IPS-15b (cell line): ENCODE data around the gene KAT6B.

ENCODE experiments used
- H3K27me3 ChIP-seq: one replicate; pipeline ENCODE4 v1.6.1; 2013; ENCODE audit warnings: low read length; ENCODE audit not compliant: control insufficient read depth, insufficient read depth
- H3K36me3 ChIP-seq: one replicate; pipeline ENCODE4 v1.6.1; 2013; ENCODE audit warnings: low read length; ENCODE audit not compliant: control insufficient read depth, insufficient read depth
- H3K4me1 ChIP-seq: one replicate; pipeline ENCODE4 v1.6.1; 2013; ENCODE audit warnings: mild to moderate bottlenecking, low read length; ENCODE audit not compliant: control insufficient read depth, insufficient read depth
- H3K4me3 ChIP-seq: one replicate; pipeline ENCODE4 v1.5.1; 2013; ENCODE audit warnings: low read depth, low read length
- H3K9ac ChIP-seq: one replicate; pipeline ENCODE4 v1.6.1; 2013; ENCODE audit warnings: low read depth, mild to moderate bottlenecking, low read length
- H3K9me3 ChIP-seq: one replicate; pipeline ENCODE4 v1.6.1; 2013; ENCODE audit warnings: mild to moderate bottlenecking, low read length; ENCODE audit not compliant: control insufficient read depth, insufficient read depth

Gene KAT6B

DNA sequence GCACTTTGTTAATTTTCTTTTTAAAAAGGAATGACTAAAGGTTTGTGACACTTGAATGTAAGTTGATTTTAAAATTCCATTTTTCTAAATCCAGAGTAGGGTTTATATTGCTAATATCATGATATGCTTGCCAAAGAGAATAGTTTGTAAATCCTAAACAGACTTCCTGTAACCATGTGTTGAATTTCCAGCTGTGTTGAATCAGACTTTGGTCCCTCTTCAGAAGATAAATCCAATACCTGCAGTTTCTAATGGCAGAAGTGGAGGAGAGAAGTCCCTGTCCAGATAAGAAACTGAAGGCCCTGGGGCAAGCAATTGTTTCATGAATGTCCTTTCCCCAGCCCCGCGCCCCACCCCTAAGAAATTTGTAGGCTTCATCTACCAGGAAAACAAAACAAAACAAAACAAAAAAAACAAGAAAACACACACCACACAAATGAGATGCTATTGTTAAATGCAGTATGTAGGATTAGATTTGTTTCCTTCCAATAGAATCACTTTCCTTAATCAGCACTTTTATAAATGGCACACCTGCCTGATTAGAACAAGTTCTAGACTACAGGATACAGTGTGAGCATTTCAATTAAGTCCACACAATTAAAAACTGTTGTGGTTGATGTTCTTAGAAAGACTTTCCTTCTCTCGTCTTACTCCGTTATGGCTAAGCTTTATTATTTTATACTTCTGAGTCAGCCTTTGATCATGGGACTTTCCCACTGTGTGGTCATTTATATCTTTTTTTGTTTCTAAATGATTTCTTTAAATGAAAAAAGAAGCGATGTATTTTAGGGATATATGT, 122.8 kb downstream of the KAT6B start:
- Histone ChIP-seq H3K9me3 (no peaks in the 10 kb centered on the region), H3K4me3 (no peak overlapping the region), H3K36me3 (no peaks in the 10 kb centered on the region), H3K27me3 (no peaks in the 10 kb centered on the region), H3K4me1 (peaks cover under 1% of the 10 kb centered on the region), H3K9ac (no peak overlapping the region)

DNA sequence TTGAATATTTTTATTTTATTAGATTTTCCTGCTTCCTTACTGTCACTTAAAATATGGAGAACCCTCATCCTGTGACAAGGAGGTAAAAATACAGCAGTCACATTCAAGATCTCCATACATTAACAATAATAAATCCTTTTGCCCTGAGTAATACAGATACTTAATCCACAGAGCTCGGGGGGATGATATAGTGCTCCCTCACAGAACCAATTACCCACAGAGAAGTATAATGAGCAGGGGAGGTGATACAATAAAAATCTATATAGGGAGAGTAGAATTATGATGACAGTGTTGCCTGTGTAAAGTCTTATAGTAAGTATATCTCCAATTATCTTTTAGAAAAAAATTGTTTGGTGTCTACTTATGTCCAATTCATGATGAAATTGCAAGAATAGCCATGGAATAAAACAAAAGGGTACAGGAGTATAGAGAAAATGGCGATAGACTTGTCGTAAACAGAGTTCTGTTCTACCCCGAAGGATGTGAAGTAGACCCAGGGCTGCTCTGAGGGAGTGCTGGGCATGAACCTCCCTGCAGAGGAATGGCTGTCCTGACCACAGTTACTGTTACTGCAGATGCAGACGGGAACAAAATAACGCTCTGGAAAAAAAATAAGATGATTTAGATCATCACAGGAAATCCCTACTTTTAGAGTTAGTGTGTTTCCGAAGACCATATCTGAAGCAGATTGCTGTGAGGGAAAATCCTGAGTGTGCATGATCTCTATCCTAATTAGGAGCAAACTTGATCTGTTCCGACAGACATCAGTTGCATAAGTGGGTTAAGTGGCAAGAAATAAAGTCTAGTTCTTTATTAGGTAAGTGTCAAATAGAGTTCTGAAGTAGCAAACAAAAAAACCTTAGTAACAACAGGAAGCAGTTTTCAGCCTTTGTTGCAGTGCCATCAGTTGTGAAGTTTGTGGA, 123.7 kb downstream of the KAT6B start:
- H3K9ac ChIP-seq: no peak overlapping the region
- H3K36me3 ChIP-seq: no peaks in the 10 kb centered on the region
- no peaks in the 10 kb centered on the region for H3K9me3 ChIP-seq
- no peak overlapping the region for H3K4me3 ChIP-seq
- no peaks in the 10 kb centered on the region for H3K4me1 ChIP-seq
- no peaks in the 10 kb centered on the region for H3K27me3 ChIP-seq

DNA sequence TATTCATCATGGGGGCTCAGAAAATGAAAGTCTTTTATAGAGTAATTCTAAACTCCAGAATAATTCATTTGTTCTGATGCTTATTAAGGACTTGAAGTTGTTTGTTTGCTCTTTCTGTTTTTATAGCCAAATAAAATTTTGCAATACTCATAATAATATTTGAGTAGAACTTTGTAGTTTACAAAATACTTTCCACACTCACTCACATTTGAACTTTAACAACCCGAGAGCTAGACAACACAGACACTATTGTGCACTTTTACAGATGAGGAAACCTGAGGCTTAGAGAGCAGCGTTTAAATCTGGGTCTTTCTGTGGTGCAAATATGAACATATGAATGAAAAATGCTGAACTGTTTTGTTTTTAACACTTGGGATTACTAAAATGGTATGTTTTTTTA, 126.8 kb downstream of the KAT6B start:
- H3K36me3 ChIP-seq: no peaks in the 10 kb centered on the region
- H3K4me3 ChIP-seq: no peak overlapping the region
- H3K4me1 ChIP-seq: no peaks in the 10 kb centered on the region
- H3K9me3 ChIP-seq: no peaks in the 10 kb centered on the region
- no peaks in the 10 kb centered on the region for H3K27me3 ChIP-seq
- H3K9ac ChIP-seq: no peak overlapping the region

DNA sequence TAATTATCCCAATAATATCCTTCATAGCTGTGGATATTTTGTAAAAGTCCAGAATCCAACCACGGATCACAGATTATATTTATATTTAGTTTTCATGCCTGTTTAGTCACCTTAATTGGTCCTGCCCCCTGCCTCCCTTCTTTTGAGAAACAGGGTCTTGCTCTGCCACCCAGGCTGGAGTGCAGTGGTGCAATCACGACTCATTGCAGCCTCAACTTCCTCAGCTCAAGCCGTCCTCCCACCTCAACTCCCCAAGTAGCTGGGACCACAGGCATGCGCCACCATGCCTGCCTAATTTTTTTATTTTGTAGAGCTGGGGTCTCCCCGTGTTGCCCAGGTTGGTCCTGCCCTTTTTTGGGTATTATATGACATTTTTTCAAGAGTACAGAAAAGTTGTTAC, 129.4 kb downstream of the KAT6B start:
- no peaks in the 10 kb centered on the region for H3K9me3 ChIP-seq
- no peaks in the 10 kb centered on the region for H3K27me3 ChIP-seq
- H3K36me3 ChIP-seq: no peaks in the 10 kb centered on the region

DNA sequence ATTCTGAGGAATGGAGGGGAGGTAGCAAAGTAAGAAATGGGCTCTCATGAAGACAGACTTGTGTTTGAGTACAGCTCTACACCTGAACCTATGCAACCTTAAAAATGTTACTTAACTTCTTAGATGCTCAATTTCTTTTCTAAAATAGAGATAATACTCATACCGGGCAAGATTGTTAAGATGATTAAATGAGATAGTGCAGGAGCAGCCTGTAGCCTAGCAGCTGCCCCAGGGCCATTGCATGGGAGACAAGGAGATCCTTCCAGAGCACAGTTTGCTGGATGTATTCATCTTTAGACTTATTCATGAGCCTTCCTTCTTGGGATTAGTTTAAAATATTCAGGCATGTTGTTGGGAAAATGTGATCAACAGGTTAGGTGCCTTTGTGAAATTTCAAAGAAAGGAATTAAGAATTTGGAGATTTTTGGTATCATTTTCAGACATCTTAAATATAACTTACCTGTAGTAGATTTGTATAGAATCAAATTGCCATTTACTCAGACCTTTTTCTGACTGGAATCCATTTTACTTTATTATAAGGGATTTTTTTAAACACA, 130.2 kb downstream of the KAT6B start:
- no peaks in the 10 kb centered on the region for H3K9me3 ChIP-seq
- no peaks in the 10 kb centered on the region for H3K27me3 ChIP-seq
- H3K36me3 ChIP-seq: no peaks in the 10 kb centered on the region
- no peak overlapping the region for H3K4me3 ChIP-seq
- H3K4me1 ChIP-seq: no peaks in the 10 kb centered on the region
- H3K9ac ChIP-seq: no peak overlapping the region

More for the DNA sequence above, 129.4 kb downstream of the KAT6B start:
- H3K4me3 ChIP-seq: no peak overlapping the region
- H3K4me1 ChIP-seq: no peaks in the 10 kb centered on the region
- H3K9ac ChIP-seq: no peak overlapping the region

DNA sequence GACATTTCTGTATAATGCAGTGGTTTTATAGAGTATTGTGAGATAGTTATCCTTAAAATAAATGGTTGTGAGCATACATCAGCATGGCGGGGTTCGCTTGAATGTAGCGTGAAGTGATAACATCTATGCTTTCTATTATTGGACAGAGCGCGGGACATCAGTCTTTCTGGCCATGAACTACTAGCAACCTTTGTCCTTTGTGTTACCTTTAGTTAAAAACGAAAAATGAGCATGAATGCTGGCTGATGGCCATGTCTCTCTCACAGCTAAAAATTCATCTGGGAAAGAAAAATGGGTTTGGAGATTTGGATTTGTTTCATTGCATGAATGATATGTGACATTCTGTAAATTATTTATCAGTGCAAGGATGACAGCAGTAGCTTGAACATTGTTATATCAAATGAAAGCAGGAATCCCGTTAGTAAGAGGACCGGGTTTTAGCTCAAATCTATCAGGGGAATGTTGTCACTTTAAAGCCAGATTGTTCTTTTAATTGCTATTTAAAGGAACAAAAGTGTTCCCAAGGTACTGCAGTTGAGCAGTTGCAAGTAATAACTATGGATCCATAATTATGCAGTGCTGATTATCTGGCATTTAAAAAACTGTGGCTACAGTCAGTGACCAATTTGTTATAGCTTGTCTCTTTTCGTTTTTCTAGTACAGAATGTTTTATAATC, 131.0 kb downstream of the KAT6B start:
- no peaks in the 10 kb centered on the region for H3K36me3 ChIP-seq
- no peaks in the 10 kb centered on the region for H3K27me3 ChIP-seq
- H3K4me3 ChIP-seq: no peak overlapping the region
- no peaks in the 10 kb centered on the region for H3K9me3 ChIP-seq
- H3K4me1 ChIP-seq: no peaks in the 10 kb centered on the region
- no peak overlapping the region for H3K9ac ChIP-seq

DNA sequence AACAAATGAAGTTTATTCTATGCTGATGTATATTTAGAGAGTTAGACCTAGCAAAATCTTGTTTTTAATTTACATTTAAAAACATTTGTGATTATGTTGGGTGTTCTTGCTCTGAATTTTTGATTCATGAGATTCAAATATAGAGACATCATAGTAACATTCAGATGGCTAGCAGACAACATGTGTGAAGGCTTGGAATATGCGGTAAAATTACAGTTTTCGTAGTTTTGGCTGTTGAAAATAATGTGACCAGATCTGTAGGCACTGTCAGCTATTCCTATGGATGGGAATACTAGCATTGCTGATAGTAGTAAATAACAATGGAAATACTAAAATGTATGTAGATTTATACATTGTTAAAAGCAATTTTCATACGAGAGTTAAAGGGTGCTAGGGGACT, 131.9 kb downstream of the KAT6B start:
- Histone ChIP-seq H3K4me1 (no peaks in the 10 kb centered on the region), H3K9me3 (no peaks in the 10 kb centered on the region), H3K36me3 (no peaks in the 10 kb centered on the region), H3K9ac (no peak overlapping the region), H3K4me3 (no peak overlapping the region), H3K27me3 (no peaks in the 10 kb centered on the region)

DNA sequence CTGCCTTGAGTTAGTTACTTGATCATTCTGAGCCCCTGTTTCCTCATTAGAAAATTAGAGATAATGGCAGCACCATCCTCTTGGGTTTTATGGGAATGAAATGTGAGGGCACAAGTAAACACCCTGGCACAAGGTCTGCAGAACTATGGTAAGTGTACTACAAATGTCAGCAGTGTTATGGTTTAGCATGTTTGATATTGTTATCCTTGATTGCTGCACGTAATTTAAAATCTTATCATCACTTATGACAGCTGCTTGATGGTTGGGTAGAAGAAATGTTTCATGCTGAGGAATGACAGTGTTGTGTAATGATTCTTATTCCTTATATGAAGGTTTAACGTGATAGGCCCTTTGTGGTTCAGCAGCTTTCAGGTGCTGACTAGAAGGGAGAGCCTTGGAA, 134.3 kb downstream of the KAT6B start:
- H3K27me3 ChIP-seq: no peaks in the 10 kb centered on the region
- H3K4me1 ChIP-seq: no peaks in the 10 kb centered on the region

DNA sequence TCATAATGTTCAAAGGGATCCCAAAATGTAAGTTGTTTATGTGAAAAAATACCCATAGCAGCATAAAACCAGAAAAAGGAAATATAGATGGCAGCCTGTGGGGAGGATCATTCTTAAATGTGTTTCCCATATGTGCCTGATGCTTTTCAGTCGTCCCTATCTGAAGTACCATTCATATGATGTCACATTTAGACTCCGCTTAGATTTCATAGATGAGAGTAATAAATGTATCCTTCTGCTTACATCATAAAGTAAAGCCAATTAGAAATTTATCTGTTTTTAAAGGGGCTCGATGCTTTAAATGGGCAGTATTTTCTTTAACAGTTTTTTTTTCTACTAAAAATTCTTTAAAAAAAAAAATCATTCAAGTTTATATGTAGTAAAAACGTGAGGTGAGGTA, 136.1 kb downstream of the KAT6B start:
- H3K9me3 ChIP-seq: no peaks in the 10 kb centered on the region
- H3K36me3 ChIP-seq: no peaks in the 10 kb centered on the region
- H3K4me3 ChIP-seq: no peak overlapping the region
- H3K9ac ChIP-seq: no peak overlapping the region
- no peaks in the 10 kb centered on the region for H3K4me1 ChIP-seq
- H3K27me3 ChIP-seq: no peaks in the 10 kb centered on the region

More for the DNA sequence above, 134.3 kb downstream of the KAT6B start:
- no peaks in the 10 kb centered on the region for H3K36me3 ChIP-seq
- H3K9me3 ChIP-seq: no peaks in the 10 kb centered on the region
- H3K4me3 ChIP-seq: no peak overlapping the region
- no peak overlapping the region for H3K9ac ChIP-seq

DNA sequence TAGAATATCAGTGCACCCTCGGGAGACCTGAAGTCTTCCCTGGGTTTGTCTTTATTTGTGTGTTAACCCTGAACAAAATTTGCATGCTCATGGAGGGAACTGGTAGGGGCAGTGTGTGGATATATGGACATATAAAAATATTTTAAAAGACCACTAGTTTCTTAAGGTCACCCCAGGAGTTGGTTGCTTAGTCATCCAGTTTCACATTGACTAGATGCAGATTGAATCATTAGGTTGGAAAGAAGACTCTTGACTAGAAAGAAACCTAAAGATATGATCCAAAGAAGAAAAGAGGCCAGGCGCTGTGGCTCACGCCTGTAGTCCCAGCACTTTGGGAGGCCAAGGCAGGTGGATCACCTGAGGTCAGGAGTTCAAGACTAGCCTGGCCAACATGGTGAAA, 137.1 kb downstream of the KAT6B start:
- no peak overlapping the region for H3K4me3 ChIP-seq
- no peak overlapping the region for H3K9ac ChIP-seq
- peaks cover 5% of the 10 kb centered on the region for H3K4me1 ChIP-seq
- no peaks in the 10 kb centered on the region for H3K36me3 ChIP-seq
- no peaks in the 10 kb centered on the region for H3K27me3 ChIP-seq
- no peaks in the 10 kb centered on the region for H3K9me3 ChIP-seq

DNA sequence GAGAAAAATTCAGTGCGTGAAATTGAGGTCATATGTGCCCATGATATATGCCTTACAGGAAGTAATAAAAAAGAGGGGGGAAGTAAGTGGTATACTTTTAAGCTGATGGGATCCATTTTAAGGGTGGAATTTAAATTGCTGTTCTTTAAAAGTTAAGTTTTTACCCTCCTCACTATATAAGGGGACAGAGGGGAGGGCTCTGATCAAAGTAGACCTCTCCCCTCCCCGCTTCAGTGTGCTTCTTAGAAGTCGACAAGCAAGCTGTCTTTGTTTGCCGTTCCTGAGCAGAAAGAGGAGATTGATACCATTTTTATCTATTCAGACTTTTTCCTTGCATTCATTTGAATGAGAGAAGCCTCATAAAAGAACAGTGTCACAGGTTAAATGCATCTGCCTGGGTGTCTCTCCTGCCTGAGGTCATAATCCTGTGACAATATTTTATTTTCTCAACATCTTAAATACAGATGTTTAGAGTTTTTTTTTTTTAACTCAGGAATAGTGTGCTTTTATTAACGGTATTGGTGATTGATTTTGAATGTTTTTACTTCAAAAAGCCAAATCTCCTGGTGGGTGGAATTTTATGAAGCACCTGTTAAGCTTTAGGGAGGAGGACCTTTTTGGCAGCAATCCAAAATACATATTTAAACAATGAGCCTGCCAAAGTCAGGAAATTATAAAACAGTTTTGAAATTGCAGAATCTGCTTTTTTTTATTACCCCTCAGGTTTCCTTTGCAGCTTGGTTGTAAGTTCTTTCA, 141.7 kb downstream of the KAT6B start:
- Histone ChIP-seq H3K4me1 (peaks cover 8% of the 10 kb centered on the region), H3K4me3 (no peak overlapping the region)

More for the DNA sequence above, 141.7 kb downstream of the KAT6B start:
- no peaks in the 10 kb centered on the region for H3K27me3 ChIP-seq
- no peak overlapping the region for H3K9ac ChIP-seq
- H3K9me3 ChIP-seq: no peaks in the 10 kb centered on the region
- H3K36me3 ChIP-seq: no peaks in the 10 kb centered on the region
